ENCODE measurements around the gene WNT1.

The WNT1 gene

GRCh38 chr12:48981757-48982157 is 3.6 kb downstream of the WNT1 start:
- DNase-seq: no peak

- no peak for DNase-seq
Measured at GRCh38 chr12:48982397-48983080, 4.4 kb downstream of the WNT1 start.

- DNase-seq: no peak
Measured at GRCh38 chr12:48985475-48985897, 7.4 kb downstream of the WNT1 start.

- DNase-seq: no peak
Measured at GRCh38 chr12:48985901-48986300, 7.8 kb downstream of the WNT1 start.

GRCh38 chr12:48986720-48987291 is 8.7 kb downstream of the WNT1 start:
- DNase-seq: no peak

- DNase-seq: peak; percentile 69
Measured at GRCh38 chr12:48988030-48988649, 10.0 kb downstream of the WNT1 start.

GRCh38 chr12:48990552-48990951 is 12.4 kb downstream of the WNT1 start:
- no peak for DNase-seq

GRCh38 chr12:48991247-48992050 is 13.3 kb downstream of the WNT1 start:
- DNase-seq: no peak

GRCh38 chr12:48993787-48994186 is 15.7 kb downstream of the WNT1 start:
- no peak for DNase-seq

- DNase-seq: no peak
Measured at GRCh38 chr12:48994224-48995085, 16.3 kb downstream of the WNT1 start.

- peak; percentile 39 for DNase-seq
Measured at GRCh38 chr12:48995086-48995879, 17.2 kb downstream of the WNT1 start.

- DNase-seq: peak; percentile 53
Measured at GRCh38 chr12:48996794-48997718, 18.9 kb downstream of the WNT1 start.

- DNase-seq: no peak
Measured at GRCh38 chr12:48997719-48998496, 19.8 kb downstream of the WNT1 start.

GRCh38 chr12:48998497-48999353 is 20.6 kb downstream of the WNT1 start:
- no peak for DNase-seq

- DNase-seq: peak; percentile 29
Measured at GRCh38 chr12:48999371-49000131, 21.4 kb downstream of the WNT1 start, which contains the start of gene DDN. Gene DDN (minus strand): TSS chr12:48999375. CDS start chr12:48999287, 88 bp downstream.

- DNase-seq: no peak
Measured at GRCh38 chr12:49000346-49000745, 22.2 kb downstream of the WNT1 start.

GRCh38 chr12:49008943-49009342 is 30.8 kb downstream of the WNT1 start:
- DNase-seq: no peak

Data from effector CD4-positive, alpha-beta T cell (primary cell).